ENCODE data around the gene DERA.
"Not testable (repeated sequence)": the region's sequence is repeated elsewhere in the genome, so short reads cannot be mapped to it uniquely, and the experiment has no call there.

Gene DERA

GRCh38 chr12:15910864-15911721 lies at the start of gene DERA:
DERA (plus strand) TSS chr12:15911332; CDS start chr12:15911384, 52 bp downstream.
- no peak for FAIRE-seq

DNA sequence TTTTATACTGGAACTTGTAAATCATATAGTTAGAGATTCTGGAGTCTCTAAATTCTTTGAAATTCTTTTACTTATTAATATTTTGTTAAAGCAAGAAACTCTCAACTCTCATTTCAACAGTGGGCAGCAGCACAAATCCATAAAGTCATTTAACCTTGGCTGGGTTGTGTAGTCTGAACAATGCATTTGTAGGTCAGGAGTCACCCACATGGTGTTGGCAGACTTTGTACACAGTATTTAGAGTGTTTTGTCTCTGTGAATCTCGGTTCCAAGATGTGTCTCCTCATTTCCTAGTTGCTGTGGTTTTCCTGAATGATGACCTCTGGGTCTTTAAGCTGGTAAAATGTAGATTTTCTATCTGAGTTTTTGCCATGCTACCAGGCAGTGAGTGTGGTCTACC lies 49.7 kb upstream of the DERA start:
- FAIRE-seq = no peak

DNA sequence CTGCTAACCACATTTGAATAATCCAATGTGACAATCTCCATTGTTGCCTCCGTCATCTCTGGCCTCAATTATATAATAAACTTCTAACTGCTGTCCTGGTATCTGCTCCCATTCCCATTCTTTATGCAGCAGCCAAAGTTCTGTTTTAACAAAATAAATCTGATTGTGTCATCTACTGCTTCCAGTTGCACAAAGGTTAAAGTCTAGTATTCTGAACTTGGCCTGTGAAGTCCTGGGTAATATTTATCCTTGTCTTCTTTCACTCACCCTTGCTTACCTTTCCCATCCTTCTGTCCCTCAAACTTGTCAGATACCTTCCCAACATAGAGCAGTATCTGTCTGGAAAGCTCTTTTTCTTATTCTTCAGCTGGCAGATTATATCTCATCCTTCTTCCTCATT lies 48.3 kb upstream of the DERA start:
- no peak for FAIRE-seq

GRCh38 chr12:15863372-15863771 lies 47.8 kb upstream of the DERA start:
- no peak for FAIRE-seq

- no peak for FAIRE-seq
Observed at GRCh38 chr12:15863984-15864383, 47.1 kb upstream of the DERA start.

DNA sequence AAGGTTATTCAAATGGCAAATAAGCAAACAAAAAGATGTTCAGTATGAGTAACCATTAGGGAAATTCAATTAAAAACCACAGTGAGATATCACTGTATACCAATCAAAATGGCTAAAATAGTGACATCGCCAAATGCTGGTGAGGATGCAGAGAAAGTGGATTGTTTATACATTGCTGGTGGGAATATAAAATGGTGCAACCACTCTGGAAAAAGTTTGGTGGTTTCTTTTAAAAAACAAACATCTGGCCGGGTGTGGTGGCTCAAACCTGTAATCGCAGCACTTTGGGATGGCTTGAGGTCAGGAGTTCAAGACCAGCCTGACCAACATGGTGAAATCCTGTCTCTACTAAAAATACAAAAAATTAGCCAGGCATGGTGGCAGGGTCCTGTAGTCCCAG lies 42.9 kb upstream of the DERA start:
- FAIRE-seq = no peak

DNA sequence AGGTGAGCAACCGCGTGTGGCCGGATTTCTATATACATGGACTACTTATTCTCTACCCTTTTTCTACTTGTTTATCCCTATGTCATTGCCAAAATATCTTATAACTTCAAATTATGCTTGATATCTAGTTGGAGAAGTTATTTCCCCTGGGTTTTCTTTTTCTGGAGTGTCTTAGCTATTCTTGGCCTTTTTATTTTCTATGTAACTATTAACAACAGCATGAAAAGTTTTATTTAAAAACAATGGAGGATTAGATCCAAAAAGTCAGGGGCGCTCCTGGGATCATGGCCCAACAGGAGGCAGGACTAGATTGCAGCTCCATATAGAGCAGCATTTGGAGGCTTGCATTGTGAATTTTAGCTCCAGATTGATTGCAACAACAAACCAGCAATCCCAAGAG lies 37.6 kb upstream of the DERA start:
- no peak for FAIRE-seq

- not testable (repeated sequence) for FAIRE-seq
Observed at GRCh38 chr12:15874556-15875145, 36.5 kb upstream of the DERA start.

DNA sequence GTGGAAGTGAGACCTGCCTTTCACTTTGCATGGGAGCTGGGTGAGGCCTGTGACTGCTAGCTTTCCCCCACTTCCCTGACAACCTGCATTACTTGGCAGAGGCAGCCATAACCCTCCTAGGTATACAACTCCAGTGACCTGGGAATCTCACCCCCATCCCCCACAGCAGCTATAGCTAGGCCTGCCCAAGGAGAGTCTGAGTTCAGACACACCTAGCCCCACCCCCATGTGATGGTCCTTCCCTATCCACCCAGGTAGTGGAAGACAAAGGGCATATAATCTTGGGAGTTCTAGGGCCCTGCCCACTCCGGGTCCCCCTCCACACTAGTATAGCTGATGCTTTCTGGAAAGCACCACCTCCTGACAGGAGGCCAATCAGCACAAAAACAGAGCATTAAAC lies 35.3 kb upstream of the DERA start:
- no peak for FAIRE-seq

DNA sequence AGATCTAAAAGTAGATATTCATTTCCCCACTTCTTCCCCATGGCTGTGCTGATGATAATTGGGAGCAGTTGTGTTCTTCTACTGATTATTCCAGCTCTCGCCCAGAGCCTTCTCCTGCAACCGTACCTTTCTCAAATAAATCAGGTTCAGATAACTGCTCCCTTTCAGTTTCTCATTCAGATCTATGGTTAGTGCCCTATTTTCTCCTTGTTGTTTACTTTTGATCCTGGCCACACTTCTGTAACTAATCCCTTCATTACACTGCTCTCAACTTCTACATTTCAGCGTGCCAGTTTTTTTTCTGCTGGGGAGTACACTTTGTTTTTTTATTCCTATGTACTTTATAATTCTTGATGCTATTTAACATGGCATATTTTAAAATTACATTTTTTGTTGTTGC lies 31.7 kb upstream of the DERA start:
- no peak for FAIRE-seq

DNA sequence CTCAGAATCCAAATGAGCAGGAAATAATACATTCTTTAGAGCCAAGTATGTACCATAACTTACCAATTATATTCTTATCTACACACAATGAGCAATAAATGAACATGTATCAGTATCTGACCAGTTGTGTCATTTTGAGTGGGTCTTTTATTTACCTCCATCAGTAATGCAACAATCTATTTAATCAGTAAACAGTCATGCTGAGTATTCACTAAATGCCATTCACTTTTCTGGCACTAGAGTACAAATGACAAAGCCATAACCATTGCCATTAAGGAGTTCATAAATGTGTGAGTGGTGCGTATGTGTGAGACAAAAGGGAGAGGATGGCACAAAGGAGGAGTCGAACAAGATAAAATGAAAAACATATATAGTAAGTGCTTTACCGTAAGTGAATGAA lies 30.4 kb upstream of the DERA start:
- no peak for FAIRE-seq

- FAIRE-seq = peak; percentile 95
Observed at GRCh38 chr12:15882118-15882971, 28.8 kb upstream of the DERA start, which contains the start of gene STRAP. STRAP (plus strand) TSS chr12:15882387; CDS start chr12:15882708, 321 bp downstream.

DNA sequence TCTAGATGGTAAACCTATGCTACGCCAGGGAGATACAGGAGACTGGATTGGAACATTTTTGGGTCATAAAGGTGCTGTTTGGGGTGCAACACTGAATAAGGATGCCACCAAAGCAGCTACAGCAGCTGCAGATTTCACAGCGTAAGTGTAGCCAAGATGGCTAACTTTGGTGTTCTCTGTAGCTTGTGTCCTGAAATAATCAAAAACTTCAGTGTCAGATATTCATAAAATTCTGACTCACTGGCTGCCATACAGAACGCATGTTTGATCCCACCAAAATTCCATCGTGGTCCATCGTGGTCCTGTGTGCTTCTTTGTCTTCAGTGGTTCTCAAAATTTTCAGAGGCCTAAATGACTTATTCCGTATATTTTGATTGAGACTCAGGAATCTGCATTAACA lies 27.6 kb upstream of the DERA start:
- FAIRE-seq = no peak

- FAIRE-seq = no peak
Observed at GRCh38 chr12:15886372-15887042, 24.6 kb upstream of the DERA start.

DNA sequence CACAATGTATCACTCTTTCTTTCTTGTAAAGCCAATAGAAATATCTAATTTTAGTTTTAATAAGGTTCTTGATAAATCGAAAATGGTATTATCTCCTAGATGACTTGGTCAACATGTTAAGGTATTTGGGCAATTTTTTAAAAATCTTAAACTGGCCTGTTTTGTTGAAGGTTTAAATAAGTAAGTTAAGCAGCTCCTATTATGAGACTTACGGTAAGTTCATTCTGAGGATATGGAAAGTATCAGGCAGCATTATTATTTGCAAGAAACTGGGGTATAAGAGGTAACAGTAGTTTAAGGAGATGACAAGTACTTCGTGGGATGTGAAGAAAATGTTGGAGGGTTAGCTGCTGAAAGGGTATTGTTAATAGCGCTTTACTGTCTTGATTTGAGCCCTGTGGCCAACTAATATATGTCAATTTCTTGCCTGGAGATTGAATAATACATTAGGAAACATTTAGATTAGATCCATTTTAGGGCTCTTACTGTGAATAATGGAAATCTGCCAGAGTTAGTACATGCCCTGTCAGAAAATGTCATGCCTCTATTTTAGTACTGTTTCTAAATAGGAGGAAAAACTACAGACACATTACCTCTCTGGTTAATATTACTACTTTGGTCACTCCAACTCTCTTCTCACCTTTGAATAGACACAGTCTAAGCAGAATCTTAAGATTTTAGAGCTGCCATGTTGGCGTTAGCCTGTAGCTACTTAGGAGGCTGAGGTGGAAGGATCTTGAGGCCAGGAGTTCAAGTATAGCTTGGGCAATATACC lies 23.9 kb upstream of the DERA start:
- no peak for FAIRE-seq

GRCh38 chr12:15892645-15893259 lies 18.4 kb upstream of the DERA start:
- no peak for FAIRE-seq

DNA sequence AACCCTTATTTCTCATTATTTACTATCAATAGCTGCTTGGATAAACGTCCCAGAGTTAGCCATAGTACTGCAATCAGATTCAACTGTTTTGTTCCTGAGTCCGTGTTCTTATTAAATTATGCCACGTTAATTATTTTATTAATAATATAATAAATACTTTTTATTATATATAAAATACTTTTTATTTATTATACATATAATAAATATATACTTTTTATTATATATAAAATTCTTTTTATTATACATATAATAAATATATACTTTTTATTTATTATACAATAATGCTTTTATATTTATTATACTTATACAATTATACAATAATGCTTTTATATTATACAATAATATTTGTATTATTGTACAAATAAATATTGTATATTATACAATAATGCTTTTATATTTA lies 17.9 kb upstream of the DERA start:
- FAIRE-seq = peak; percentile 99

DNA sequence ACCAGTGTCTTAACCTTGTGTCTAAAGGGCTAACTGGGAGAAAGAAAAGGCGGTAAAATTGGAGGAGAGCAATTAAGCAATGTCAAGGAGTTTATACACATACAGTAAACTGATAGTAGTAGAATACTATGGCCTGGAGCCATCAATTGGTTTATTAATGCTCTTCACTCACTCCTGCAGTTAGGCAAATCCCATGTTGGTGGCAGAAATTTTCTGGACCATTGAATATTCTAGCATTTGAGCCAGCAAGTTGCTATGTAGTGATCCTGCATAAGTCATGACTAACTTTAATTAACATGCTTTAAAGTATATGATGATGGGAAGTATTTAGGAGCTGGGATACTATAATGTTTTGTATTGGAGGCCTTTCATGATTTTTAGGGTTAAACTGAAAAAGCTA lies 14.3 kb upstream of the DERA start:
- no peak for FAIRE-seq

DNA sequence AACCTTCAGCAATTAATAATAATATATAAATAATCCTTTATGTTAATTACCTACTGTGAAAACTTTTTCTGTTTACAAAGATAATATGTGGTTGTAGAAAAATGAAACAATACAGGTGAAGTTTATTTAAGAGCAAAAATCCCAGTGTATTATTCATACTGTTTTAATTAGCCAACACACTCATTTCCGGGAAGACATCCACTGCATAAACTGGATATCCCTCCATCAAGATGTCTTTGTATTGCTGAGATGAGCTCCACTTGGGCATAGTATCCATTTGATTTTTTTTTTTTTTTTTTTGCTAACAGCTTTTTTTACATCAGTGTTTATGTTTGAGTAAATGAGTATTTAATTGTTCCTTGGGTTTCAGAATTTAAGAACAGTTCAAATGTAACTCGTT lies 13.7 kb upstream of the DERA start:
- no peak for FAIRE-seq

DNA sequence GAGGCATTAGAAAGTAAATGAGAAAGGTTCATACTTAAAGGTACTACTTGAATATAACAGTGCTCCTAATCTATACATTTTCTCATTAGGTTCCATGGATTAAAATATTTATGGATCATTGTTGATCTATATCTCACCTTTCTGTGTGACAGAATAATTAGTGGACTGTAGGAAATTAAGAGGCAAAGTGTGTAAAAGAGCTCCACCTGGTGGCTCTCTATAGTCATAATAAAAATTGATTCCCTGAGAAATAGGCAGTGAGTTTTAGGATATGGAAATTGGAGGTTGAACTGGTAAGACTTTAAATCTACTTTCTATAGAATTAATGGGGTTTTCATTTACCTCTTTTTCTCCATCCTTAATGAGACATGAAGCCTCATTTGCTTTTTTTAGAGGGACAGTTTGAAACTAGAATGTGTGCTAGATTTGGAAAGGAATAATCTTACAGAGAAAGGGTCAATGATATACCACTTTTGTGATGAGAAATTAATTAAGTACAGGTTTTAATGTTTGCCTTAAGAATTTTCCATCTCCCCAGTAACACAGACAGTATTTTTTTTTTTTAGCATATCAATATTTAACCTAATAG lies 11.8 kb upstream of the DERA start:
- FAIRE-seq = peak; percentile 86

DNA sequence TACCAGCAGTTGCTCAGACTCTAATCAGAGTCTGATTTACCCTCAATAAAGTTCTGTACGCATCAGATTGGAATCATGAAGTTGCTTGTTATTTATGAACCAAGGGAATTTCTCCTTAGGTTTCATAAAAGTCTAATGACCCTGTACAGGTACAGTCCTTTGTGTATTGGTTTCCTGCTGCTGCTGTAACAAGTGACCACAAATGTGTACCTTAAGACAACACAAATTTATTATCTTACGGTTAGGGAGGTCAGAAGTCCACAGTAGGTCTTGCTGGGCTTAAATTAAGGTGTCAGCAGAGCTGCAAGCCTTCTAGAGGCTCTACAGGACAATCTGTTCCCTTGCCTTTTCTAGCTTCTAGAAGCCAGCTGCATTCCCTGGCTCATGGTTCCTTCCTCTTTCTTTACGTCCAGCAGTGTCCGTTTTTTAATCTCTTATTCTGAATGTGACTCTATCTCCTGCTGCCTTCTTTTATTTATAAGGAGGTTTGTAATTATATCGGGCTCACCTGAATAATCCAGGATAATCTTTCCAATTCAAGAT lies 6.7 kb upstream of the DERA start:
- no peak for FAIRE-seq

Measured in G401.6 (cell line).